OCI-LY3 (cell line): ENCODE results near the gene DNAJA2.

Experiments
- H2AFZ ChIP-seq: fragments of 200-600, 300-600 bp; shearing (Covaris generic); 2 replicates; pipeline ENCODE4 v1.6.0; 2014; ENCODE audit warnings: antibody characterized with exemption, low read depth, low read length
- H3K27ac ChIP-seq: fragments of 200-600, 300-600 bp; sonication (generic); 2 replicates; pipeline ENCODE4 v1.5.1; 2014; ENCODE audit warnings: mild to moderate bottlenecking, low read length, moderate library complexity, mixed read lengths
- H3K27me3 ChIP-seq: fragments of 200-600, 300-600 bp; sonication (generic); 2 replicates; pipeline ENCODE4 v1.6.1; 2014; ENCODE audit warnings: low read depth, low read length, mixed read lengths
- H3K36me3 ChIP-seq: fragments of 200-600, 300-600 bp; sonication (generic); replicated peaks from 2 replicates; pipeline ENCODE3; 2014; ENCODE audit warnings: low read depth, low read length, mixed read lengths
- H3K4me1 ChIP-seq: fragments of 300-600, 200-600 bp; sonication (generic); 2 replicates; pipeline ENCODE4 v1.6.1; 2014; ENCODE audit warnings: low read length, mixed read lengths
- H3K4me2 ChIP-seq: fragments of 200-600, 300-600 bp; sonication (generic); 2 replicates; pipeline ENCODE4 v1.6.1; 2014; ENCODE audit warnings: low read length, mixed read lengths
- H3K4me3 ChIP-seq: fragments of 300-600, 200-600 bp; sonication (generic); 2 replicates; pipeline ENCODE4 v1.5.1; 2014; ENCODE audit warnings: antibody characterized with exemption, mild to moderate bottlenecking, low read length, moderate library complexity
- H3K79me2 ChIP-seq: fragments of 300-600, 200-600 bp; shearing (Covaris generic); 2 replicates; pipeline ENCODE4 v1.6.1; 2014; ENCODE audit warnings: mild to moderate bottlenecking, low read length, mixed read lengths
- H3K9ac ChIP-seq: fragments of 300-600, 200-600 bp; shearing (Covaris generic); 2 replicates; pipeline ENCODE4 v1.6.0; 2014; ENCODE audit warnings: mild to moderate bottlenecking, low read length, moderate library complexity
- H3K9me3 ChIP-seq: fragments of 200-600, 300-600 bp; shearing (Covaris generic); 2 replicates; pipeline ENCODE4 v1.6.1; 2014; ENCODE audit warnings: low read length, mixed read lengths; ENCODE audit not compliant: insufficient read depth
- H4K20me1 ChIP-seq: fragments of 200-600, 300-600 bp; sonication (generic); 2 replicates; pipeline ENCODE4 v1.6.1; 2016; ENCODE audit warnings: low read length, mixed read lengths; ENCODE audit not compliant: insufficient read depth
- CTCF ChIP-seq: fragments of 200-600, 300-600 bp; sonication (generic); IDR thresholded peaks from 2 replicates; pipeline ENCODE4 v1.5.1; 2014; ENCODE audit warnings: antibody characterized with exemption, low read length, low read depth
- EZH2phosphoT487 ChIP-seq: fragments of 200-600 bp; shearing (Covaris generic); IDR thresholded peaks from 2 replicates; pipeline ENCODE4 v1.6.1; 2018; ENCODE audit warnings: antibody characterized with exemption, mixed run types, low read depth

DNAJA2 gene

GRCh38 chr16:46973207-46973995 lies at the start of gene DNAJA2:
Gene DNAJA2, minus strand, starts transcription at chr16:46973674. Its CDS starts 102 bp downstream, at chr16:46973572.
- Histone ChIP-seq H3K9ac (peak within 1 kb of the TSS; percentile 94), H2AFZ (peak within 1 kb of the TSS; percentile 44), H3K36me3 (peaks cover 27% of the 10 kb centered on the region), H3K4me3 (peak within 1 kb of the TSS; percentile 98), H4K20me1 (peaks cover 10% of the 10 kb centered on the region), H3K4me1 (peaks cover 36% of the 10 kb centered on the region), H3K4me2 (peak within 1 kb of the TSS; percentile 95), H3K27me3 (no peaks in the 10 kb centered on the region), H3K27ac (peak within 1 kb of the TSS; percentile 78), H3K79me2 (peaks cover 62% of the 10 kb centered on the region), H3K9me3 (no peaks in the 10 kb centered on the region)
- TF ChIP-seq CTCF = no peak
- no peak for TF ChIP-seq EZH2phosphoT487

GRCh38 chr16:47019568-47019967 lies 46.1 kb upstream of the DNAJA2 start:
- no peak overlapping the region for H3K4me2 ChIP-seq
- TF ChIP-seq EZH2phosphoT487 (no peak), CTCF (peak; percentile 51)
- H3K27me3 ChIP-seq = no peaks in the 10 kb centered on the region

GRCh38 chr16:47018223-47018891 lies 44.9 kb upstream of the DNAJA2 start:
- Histone ChIP-seq H2AFZ (no peak overlapping the region), H4K20me1 (no peaks in the 10 kb centered on the region), H3K27ac (no peak overlapping the region), H3K4me3 (peak overlapping the region; percentile 25; the same call in 1 of the 2 replicates), H3K27me3 (no peaks in the 10 kb centered on the region), H3K4me2 (peak overlapping the region; percentile 64), H3K9ac (no peak overlapping the region; the same call in 1 of the 2 replicates), H3K4me1 (peaks cover 20% of the 10 kb centered on the region), H3K36me3 (no peaks in the 10 kb centered on the region), H3K9me3 (no peaks in the 10 kb centered on the region), H3K79me2 (no peaks in the 10 kb centered on the region)
- TF ChIP-seq EZH2phosphoT487 (no peak), CTCF (peak; percentile 78)

More at GRCh38 chr16:47019568-47019967, 46.1 kb upstream of the DNAJA2 start:
- Histone ChIP-seq H3K9me3 (no peaks in the 10 kb centered on the region), H4K20me1 (no peaks in the 10 kb centered on the region), H3K36me3 (no peaks in the 10 kb centered on the region), H3K79me2 (no peaks in the 10 kb centered on the region), H2AFZ (no peak overlapping the region), H3K9ac (no peak overlapping the region), H3K27ac (no peak overlapping the region), H3K4me1 (peaks cover 20% of the 10 kb centered on the region), H3K4me3 (no peak overlapping the region)

- H4K20me1 ChIP-seq = no peaks in the 10 kb centered on the region
- peaks cover 20% of the 10 kb centered on the region for H3K4me1 ChIP-seq
- H3K79me2 ChIP-seq = no peaks in the 10 kb centered on the region
- H3K4me3 ChIP-seq = no peak overlapping the region
- no peaks in the 10 kb centered on the region for H3K27me3 ChIP-seq
- H3K9ac ChIP-seq = no peak overlapping the region; the same call in 1 of the 2 replicates
- no peaks in the 10 kb centered on the region for H3K36me3 ChIP-seq
- H3K27ac ChIP-seq = no peak overlapping the region
- peak overlapping the region; percentile 64 for H3K4me2 ChIP-seq
- H2AFZ ChIP-seq = no peak overlapping the region
- no peaks in the 10 kb centered on the region for H3K9me3 ChIP-seq
- TF ChIP-seq EZH2phosphoT487 = no peak
- no peak for TF ChIP-seq CTCF
Observed at GRCh38 chr16:47017636-47018035, 44.2 kb upstream of the DNAJA2 start.
